Suppressor macrophage (primary cell): ENCODE measurements around the gene PLCD1.

Experiments
- DNase-seq, 4 experiments: peaks; one replicate each; pipeline ENCODE4 v3.0.0-alpha.2; 2020 to 2022

Gene PLCD1

DNA sequence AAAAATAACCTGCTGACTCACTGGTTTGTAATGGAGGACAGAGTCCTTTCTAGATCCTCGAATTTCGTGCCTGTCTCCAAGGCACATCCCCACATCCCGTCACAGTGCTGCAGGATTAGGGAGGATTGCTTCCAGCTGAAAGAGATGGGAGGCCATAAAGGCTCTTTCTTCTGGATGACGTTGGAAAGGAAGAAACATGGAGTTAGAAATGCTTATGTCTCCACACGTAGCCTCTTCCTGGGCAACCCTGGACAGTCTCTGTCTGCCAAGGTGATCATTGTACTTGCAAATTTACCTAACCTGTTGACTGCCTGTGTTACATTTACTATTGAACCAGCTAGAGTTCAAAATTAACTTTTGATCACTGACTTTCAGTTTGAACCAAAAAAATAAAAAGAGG lies 66.4 kb downstream of the PLCD1 start:
- DNase-seq, result no peak

- no peak for DNase-seq
Observed at GRCh38 chr3:37961622-37962431, 67.6 kb downstream of the PLCD1 start.

DNA sequence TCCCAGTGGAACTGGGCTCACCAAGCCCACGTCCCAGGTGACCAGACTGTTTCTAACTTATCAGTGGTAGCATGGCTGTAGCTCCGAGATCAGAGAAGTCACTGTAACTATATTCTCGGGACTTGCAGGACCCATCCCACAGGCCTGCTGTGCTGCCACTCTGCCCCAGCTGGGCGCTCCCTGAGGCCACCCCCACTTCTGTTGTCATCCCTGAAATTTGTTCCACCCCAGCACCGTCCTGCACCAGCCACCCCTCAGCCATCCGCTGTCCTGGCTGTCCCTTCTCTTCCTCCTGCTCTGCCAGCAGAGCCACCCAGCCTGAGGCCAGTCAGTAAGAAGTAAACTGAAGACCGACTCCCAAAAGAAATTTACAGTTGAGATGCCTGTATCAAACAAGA lies 71.9 kb downstream of the PLCD1 start:
- peak in 1 of 4 experiments; percentile 24 for DNase-seq
